OCI-LY3 (cell line): ENCODE data around the gene ICA1.

ENCODE experiments used
- H2AFZ ChIP-seq: fragments of 200-600, 300-600 bp; shearing (Covaris generic); 2 replicates; pipeline ENCODE4 v1.6.0; 2014; ENCODE audit warnings: antibody characterized with exemption, low read depth, low read length
- H3K27ac ChIP-seq: fragments of 200-600, 300-600 bp; sonication (generic); 2 replicates; pipeline ENCODE4 v1.5.1; 2014; ENCODE audit warnings: mild to moderate bottlenecking, low read length, moderate library complexity, mixed read lengths
- H3K27me3 ChIP-seq: fragments of 200-600, 300-600 bp; sonication (generic); 2 replicates; pipeline ENCODE4 v1.6.1; 2014; ENCODE audit warnings: low read depth, low read length, mixed read lengths
- H3K36me3 ChIP-seq: fragments of 200-600, 300-600 bp; sonication (generic); replicated peaks from 2 replicates; pipeline ENCODE3; 2014; ENCODE audit warnings: low read depth, low read length, mixed read lengths
- H3K4me1 ChIP-seq: fragments of 300-600, 200-600 bp; sonication (generic); 2 replicates; pipeline ENCODE4 v1.6.1; 2014; ENCODE audit warnings: low read length, mixed read lengths
- H3K4me2 ChIP-seq: fragments of 200-600, 300-600 bp; sonication (generic); 2 replicates; pipeline ENCODE4 v1.6.1; 2014; ENCODE audit warnings: low read length, mixed read lengths
- H3K4me3 ChIP-seq: fragments of 300-600, 200-600 bp; sonication (generic); 2 replicates; pipeline ENCODE4 v1.5.1; 2014; ENCODE audit warnings: antibody characterized with exemption, mild to moderate bottlenecking, low read length, moderate library complexity
- H3K79me2 ChIP-seq: fragments of 300-600, 200-600 bp; shearing (Covaris generic); 2 replicates; pipeline ENCODE4 v1.6.1; 2014; ENCODE audit warnings: mild to moderate bottlenecking, low read length, mixed read lengths
- H3K9ac ChIP-seq: fragments of 300-600, 200-600 bp; shearing (Covaris generic); 2 replicates; pipeline ENCODE4 v1.6.0; 2014; ENCODE audit warnings: mild to moderate bottlenecking, low read length, moderate library complexity
- H3K9me3 ChIP-seq: fragments of 200-600, 300-600 bp; shearing (Covaris generic); 2 replicates; pipeline ENCODE4 v1.6.1; 2014; ENCODE audit warnings: low read length, mixed read lengths; ENCODE audit not compliant: insufficient read depth
- H4K20me1 ChIP-seq: fragments of 200-600, 300-600 bp; sonication (generic); 2 replicates; pipeline ENCODE4 v1.6.1; 2016; ENCODE audit warnings: low read length, mixed read lengths; ENCODE audit not compliant: insufficient read depth
- CTCF ChIP-seq: fragments of 200-600, 300-600 bp; sonication (generic); IDR thresholded peaks from 2 replicates; pipeline ENCODE4 v1.5.1; 2014; ENCODE audit warnings: antibody characterized with exemption, low read length, low read depth
- EZH2phosphoT487 ChIP-seq: fragments of 200-600 bp; shearing (Covaris generic); IDR thresholded peaks from 2 replicates; pipeline ENCODE4 v1.6.1; 2018; ENCODE audit warnings: antibody characterized with exemption, mixed run types, low read depth

ICA1 gene

GRCh38 chr7:8185926-8186683, 75.9 kb downstream of the ICA1 start:
- TF ChIP-seq CTCF (no peak), EZH2phosphoT487 (no peak)
- no peak overlapping the region for H3K9ac ChIP-seq
- H2AFZ ChIP-seq = no peak overlapping the region
- 0 out of 2 replicates have a peak, but pooled peaks cover 5% of the 10 kb centered on the region for H3K27me3 ChIP-seq
- no peak overlapping the region for H3K4me2 ChIP-seq
- H3K9me3 ChIP-seq = no peaks in the 10 kb centered on the region
- H3K4me1 ChIP-seq = peaks cover 11% of the 10 kb centered on the region
- no peak overlapping the region for H3K4me3 ChIP-seq
- H4K20me1 ChIP-seq = no peaks in the 10 kb centered on the region
- no peaks in the 10 kb centered on the region for H3K79me2 ChIP-seq
- no peaks in the 10 kb centered on the region for H3K36me3 ChIP-seq
- H3K27ac ChIP-seq = no peak overlapping the region

GRCh38 chr7:8184221-8184620, 77.7 kb downstream of the ICA1 start:
- Histone ChIP-seq H3K27me3 (0 out of 2 replicates have a peak, but pooled peaks cover 5% of the 10 kb centered on the region), H3K27ac (no peak overlapping the region), H3K4me2 (no peak overlapping the region), H3K36me3 (no peaks in the 10 kb centered on the region), H2AFZ (no peak overlapping the region), H3K9ac (no peak overlapping the region), H4K20me1 (no peaks in the 10 kb centered on the region), H3K4me3 (no peak overlapping the region), H3K9me3 (no peaks in the 10 kb centered on the region), H3K79me2 (no peaks in the 10 kb centered on the region), H3K4me1 (peaks cover 19% of the 10 kb centered on the region)
- TF ChIP-seq CTCF (no peak), EZH2phosphoT487 (no peak)

- no peak overlapping the region for H3K9ac ChIP-seq
- no peak overlapping the region for H3K27ac ChIP-seq
- no peak overlapping the region for H2AFZ ChIP-seq
- H3K9me3 ChIP-seq = no peaks in the 10 kb centered on the region
- H3K4me1 ChIP-seq = peaks cover 52% of the 10 kb centered on the region
- H3K4me3 ChIP-seq = no peak overlapping the region
- H4K20me1 ChIP-seq = no peaks in the 10 kb centered on the region
- no peaks in the 10 kb centered on the region for H3K36me3 ChIP-seq
- TF ChIP-seq EZH2phosphoT487 (no peak), CTCF (no peak)
- no peaks in the 10 kb centered on the region for H3K79me2 ChIP-seq
- peak overlapping the region; percentile 40 for H3K4me2 ChIP-seq
- 0 out of 2 replicates have a peak, but pooled peaks cover 5% of the 10 kb centered on the region for H3K27me3 ChIP-seq
Measured at GRCh38 chr7:8179486-8179885, 82.5 kb downstream of the ICA1 start.

- no peak overlapping the region for H3K9ac ChIP-seq
- 0 out of 2 replicates have a peak, but pooled peaks cover 5% of the 10 kb centered on the region for H3K27me3 ChIP-seq
- H3K79me2 ChIP-seq = no peaks in the 10 kb centered on the region
- H3K27ac ChIP-seq = no peak overlapping the region
- H3K4me3 ChIP-seq = no peak overlapping the region
- H3K9me3 ChIP-seq = no peaks in the 10 kb centered on the region
- peaks cover 46% of the 10 kb centered on the region for H3K4me1 ChIP-seq
- TF ChIP-seq EZH2phosphoT487 = no peak
- TF ChIP-seq CTCF = no peak
- no peak overlapping the region for H3K4me2 ChIP-seq
- H2AFZ ChIP-seq = no peak overlapping the region
- no peaks in the 10 kb centered on the region for H4K20me1 ChIP-seq
- no peaks in the 10 kb centered on the region for H3K36me3 ChIP-seq
Measured at GRCh38 chr7:8178353-8178752, 83.6 kb downstream of the ICA1 start.
